HepG2 (cell line): Measurements from ENCODE around the gene LCN2. TPM values are rescaled to one million over a fixed set of nuclear protein-coding genes. Genes with fewer than 3 reads are reported as not detected.

ENCODE experiments used
- ATAC-seq: fragments of 200-7000 bp; cut with Tn5 transposase; 3 replicates; pipeline ENCODE4 v1.9.1; 2020; ENCODE audit warnings: mild to moderate bottlenecking, moderate library complexity
- BruUV-seq: library from RNA; stranded (reverse); fragments of 400-500 nt; replicated peaks from 2 replicates; lab custom pipeline; 2021; lab: Mats Ljungman, UMichigan
- CTCF ChIA-PET: fragments of 300-600 bp; formaldehyde crosslinking; extraction: SDS; loops from one replicate; lab custom pipeline; 2021; ENCODE audit warnings: low total read pairs, inconsistent platforms, low intra/inter-chr PET ratio; lab: Yijun Ruan, JAX
- POLR2A ChIA-PET: fragments of 350-600 bp; sonication (Branson Sonifier 250); formaldehyde crosslinking; loops from one replicate; lab custom pipeline; 2020; ENCODE audit warnings: antibody characterized with exemption, inconsistent platforms; lab: Yijun Ruan, JAX
- DNase-seq: peaks from one replicate; pipeline ENCODE4 v3.0.0-alpha.2; 2015; ENCODE audit warnings: low spot score
- FAIRE-seq: peaks from 3 replicates; lab custom pipeline; 2011; peaks lifted over from hg19 to GRCh38; lab: Jason Lieb, UNC
- H2AFZ ChIP-seq: one replicate; pipeline ENCODE4 v1.6.1; 2011; ENCODE audit warnings: low read length, inconsistent platforms
- H3K27ac ChIP-seq: fragments of 300-600 bp; 3 replicates; pipeline ENCODE4 v1.8.0; 2011; ENCODE audit warnings: mixed run types, mild to moderate bottlenecking, mixed read lengths, low read length, inconsistent platforms; ENCODE audit not compliant: insufficient read depth; ENCODE audit errors: extremely low read length
- H3K27me3 ChIP-seq, 2 experiments: fragments of 200-600 bp in 1 of 2; 2 replicates in 1 of 2; 3 replicates in 1 of 2; pipeline versions ENCODE4 v1.6.0 to v1.8.0; 2011; ENCODE audit warnings: low read length in 2 of 2, mild to moderate bottlenecking in 2 of 2, moderate library complexity in 2 of 2, inconsistent platforms in 1 of 2; ENCODE audit not compliant: insufficient read depth in 2 of 2, control insufficient read depth in 1 of 2
- H3K36me3 ChIP-seq, 2 experiments: fragments of 200-600 bp in 1 of 2; replicated peaks in 1 of 2; 2 replicates in 1 of 2; 3 replicates in 1 of 2; pipeline versions ENCODE4 v1.5.1 to v1.8.0; 2011; ENCODE audit warnings: low read length in 2 of 2, inconsistent platforms in 1 of 2; ENCODE audit not compliant: insufficient read depth in 2 of 2, control insufficient read depth in 1 of 2
- H3K4me1 ChIP-seq: 2 replicates; pipeline ENCODE4 v1.5.1; 2012; ENCODE audit warnings: low read length, inconsistent platforms; ENCODE audit not compliant: insufficient read depth
- H3K4me2 ChIP-seq: 2 replicates; pipeline ENCODE4 v1.6.0; 2011; ENCODE audit warnings: low read depth, low read length, inconsistent platforms
- H3K4me3 ChIP-seq, 3 experiments: fragments of 200-600 bp in 1 of 3; sonication (generic), shearing (Covaris generic) in 1 of 3; replicated peaks in 1 of 3; 2 replicates each; pipeline ENCODE4 v1.5.1; 2011 to 2016; ENCODE audit warnings: low read length in 3 of 3, inconsistent platforms in 2 of 3, low read depth in 2 of 3, mild to moderate bottlenecking in 2 of 3, control low read depth in 1 of 3, mixed read lengths in 1 of 3; ENCODE audit not compliant: insufficient read depth in 1 of 3
- H3K79me2 ChIP-seq: one replicate; pipeline ENCODE4 v1.6.1; 2011; ENCODE audit warnings: low read length, inconsistent platforms; ENCODE audit not compliant: insufficient read depth
- H3K9ac ChIP-seq: 2 replicates; pipeline ENCODE4 v1.6.0; 2011; ENCODE audit warnings: mild to moderate bottlenecking, low read depth, low read length, inconsistent platforms; ENCODE audit not compliant: insufficient read depth
- H3K9me3 ChIP-seq: 2 replicates; pipeline ENCODE4 v1.5.1; 2012; ENCODE audit warnings: mild to moderate bottlenecking, low read length
- H4K20me1 ChIP-seq: 2 replicates; pipeline ENCODE4 v1.6.0; 2011; ENCODE audit warnings: inconsistent platforms, mild to moderate bottlenecking, low read length, moderate library complexity; ENCODE audit not compliant: insufficient read depth
- CAMTA2 ChIP-seq: sonication (generic); formaldehyde crosslinking; IDR thresholded peaks from 2 replicates; pipeline ENCODE4 v1.4.0; 2020; ENCODE audit warnings: mild to moderate bottlenecking, missing genetic modification reagents, borderline replicate concordance
- HNF4A ChIP-seq: sonication (generic); formaldehyde crosslinking; IDR thresholded peaks from 2 replicates; pipeline ENCODE4 v1.4.0; 2020; ENCODE audit warnings: missing genetic modification reagents
- ZFAT ChIP-seq: sonication (generic); formaldehyde crosslinking; conservative IDR thresholded peaks from 2 replicates; pipeline ENCODE4 v1.8.1; 2023; ENCODE audit warnings: missing genetic modification reagents, inconsistent platforms
- ZFX ChIP-seq: sonication (generic); formaldehyde crosslinking; IDR thresholded peaks from 2 replicates; pipeline ENCODE4 v1.4.0; 2020; ENCODE audit warnings: mild to moderate bottlenecking, low read depth, missing genetic modification reagents, moderate library complexity
- ZNF12 ChIP-seq: sonication (generic); formaldehyde crosslinking; IDR thresholded peaks from 2 replicates; pipeline ENCODE4 v1.5.0; 2020; ENCODE audit warnings: missing genetic modification reagents
- ZNF263 ChIP-seq: sonication (generic); formaldehyde crosslinking; IDR thresholded peaks from 2 replicates; pipeline ENCODE4 v1.4.0; 2020; ENCODE audit warnings: missing genetic modification reagents
- ZNF646 ChIP-seq: sonication (generic); formaldehyde crosslinking; IDR thresholded peaks from 2 replicates; pipeline ENCODE4 v1.9.0; 2021; ENCODE audit warnings: mild to moderate bottlenecking, missing genetic modification reagents
- ZNF687 ChIP-seq: sonication (generic); formaldehyde crosslinking; IDR thresholded peaks from 2 replicates; pipeline ENCODE4 v1.5.1; 2020; ENCODE audit warnings: mild to moderate bottlenecking, missing genetic modification reagents, moderate library complexity
- WGBS: methylation state at CpG from one replicate; pipeline ENCODE4 v1.1.6; 2017; ENCODE audit warnings: low lambda C conversion rate; 5-methylcytosine and 5-hydroxymethylcytosine counted together
- in situ Hi-C: cut with HindIII; loops from 2 replicates; pipeline ENCODE4 v1.10.0; 2017; ENCODE audit warnings: low pct_unique_long_range_greater_than_20kb; ENCODE audit not compliant: extremely low pct_ligation_motif_present
- intact Hi-C: fragments of 100-400 bp; cut with micrococcal nuclease; formaldehyde crosslinking; loops from one replicate; pipeline ENCODE4 v1.10.0; 2022; ENCODE audit not compliant: unreplicated experiment
- polyA plus RNA-seq, 8 experiments: library from polyadenylated mRNA; depleted of rRNA in 3 of 8; stranded (reverse) in 7 of 8; unstranded in 1 of 8; fragments of >200 nt; fragmentation: Illumina TruSeq in 4 of 8; extraction: Trizol in 4 of 8; gene quantifications; 2 replicates each; pipeline versions ENCODE4 v1.2.1 to v1.2.3, GENCODE V29; 2011 to 2016; ENCODE audit warnings: low read depth in 4 of 8, missing spikeins in 1 of 8, mixed read lengths in 1 of 8; ENCODE audit not compliant: insufficient read depth in 1 of 8
- total RNA-seq, 5 experiments: library from RNA; depleted of rRNA; stranded (reverse); fragments of >200 nt; fragmentation: Illumina TruSeq; extraction: Trizol; gene quantifications; 2 replicates each; pipeline ENCODE4 v1.2.3, GENCODE V29; 2016; ENCODE audit warnings: low read depth in 1 of 5

Gene LCN2
- total and polyA plus RNA-seq, 2 of the 13 experiments (the other 11 are each of a cell fraction or from before 2014, with no cell fraction given), result 0.38 to 1.4 TPM

GRCh38 chr9:128152133-128153059 is 3.1 kb downstream of the LCN2 start:
- H3K27ac ChIP-seq, result no peak overlapping the region
- FAIRE-seq (no peak), DNase-seq (no peak), ATAC-seq (peak; percentile 26)
- in situ Hi-C loops (no loop called here), intact Hi-C loops (no loop called here)
- H3K9me3 ChIP-seq, result no peaks in the 10 kb centered on the region
- H3K9ac ChIP-seq, result peak overlapping the region; percentile 34; the same call in 1 of the 2 replicates
- no peaks in the 10 kb centered on the region for H4K20me1 ChIP-seq
- POLR2A ChIA-PET, result interaction anchor here (1.8 kb wide), 1 partner anchor 38 kb away, joined by 5 read pairs; no protein-coding TSS in a partner anchor
- H3K79me2 ChIP-seq, result no peaks in the 10 kb centered on the region
- CTCF ChIA-PET, result no interaction called here
- 26% methylated on average over 8 of the region's 13 CpGs for WGBS
- H3K36me3 ChIP-seq, result no peaks in the 10 kb centered on the region
- H3K4me3 ChIP-seq, result peak overlapping the region in 1 of 3 experiments; percentile 53; a peak in 1 of 6 replicates
- peak overlapping the region; percentile 23 for H2AFZ ChIP-seq
- BruUV-seq, result no TSS peak
- TF ChIP-seq ZNF687 (CRISPR knock-in tag) (peak; percentile 54), HNF4A (CRISPR knock-in tag) (0 out of 2 replicates have a peak, but pooled peaks have one; percentile 12), ZNF12 (CRISPR knock-in tag) (peak; percentile 93), ZNF646 (0 out of 2 replicates have a peak, but pooled peaks have one; percentile 27), ZFAT (no peak), ZNF263 (CRISPR knock-in tag) (0 out of 2 replicates have a peak, but pooled peaks have one; percentile 6), ZFX (CRISPR knock-in tag) (peak; percentile 49; the same call in 1 of the 2 replicates), CAMTA2 (CRISPR knock-in tag) (no peak)
- peaks cover 9 to 38% of the 10 kb centered on the region in 2 experiments; a peak in 4 of 5 replicates for H3K27me3 ChIP-seq
- H3K4me1 ChIP-seq, result peaks cover 61% of the 10 kb centered on the region
- peak overlapping the region; percentile 62 for H3K4me2 ChIP-seq
